Heart left ventricle (tissue), 13 donors: ENCODE data around the gene TSC22D1.

Experiments used
- POLR2A ChIP-seq, 2 donors: fragments of 450-650 bp; IDR thresholded peaks; one replicate each; pipeline ENCODE4 v1.6.1; 2017; ENCODE audit warnings: antibody characterized with exemption in 2 of 2, mild to moderate bottlenecking in 2 of 2, moderate library complexity in 2 of 2
- TF ChIP-seq, protein P1 (sequence below), 12 donors: fragments of 200-600 bp; sonication (generic) in 4 of 12; IDR thresholded peaks; one replicate each; pipeline versions ENCODE4 v1.5.0 to v1.8.0; 2018 to 2022; ENCODE audit warnings: antibody characterized with exemption in 12 of 12, mild to moderate bottlenecking in 5 of 12
- donor health status: ischemic (EF 13 %, LVEDD 7.1; RV severe dilation, severe dysfunction).
- donor health status: DM: no; HTN: yes; CAD: no.
- donor health status: DM: no; HTN: no; CAD: no.
- donor health status: ischemic (EF 25% LVEDD 6.9; RV normal size, moderate dysfunction).
- donor health status: ischemic (EF 25% LVEDD 5.7; RV mildly dilated, moderate dysfunction).
- donor health status: ischemic (EF 35%, LVEDD 5.7; RV mildly dilated, moderate dysfunction).
- donor health status: nonischemic (EF 11% LVEDD 7.7; RV severe dilation, severe dysfunction).
- donor health status: DM: yes; HTN: yes; CAD: no.
- donor health status: PGD.
- donor health status: ischemic (EF 29% LVEDD 5.4; RV normal size, mild dysfunction).
- donor health status: nonischemic (EF 23%, LVEDD 6.1; RV moderate dilation, normal function).

DNA sequence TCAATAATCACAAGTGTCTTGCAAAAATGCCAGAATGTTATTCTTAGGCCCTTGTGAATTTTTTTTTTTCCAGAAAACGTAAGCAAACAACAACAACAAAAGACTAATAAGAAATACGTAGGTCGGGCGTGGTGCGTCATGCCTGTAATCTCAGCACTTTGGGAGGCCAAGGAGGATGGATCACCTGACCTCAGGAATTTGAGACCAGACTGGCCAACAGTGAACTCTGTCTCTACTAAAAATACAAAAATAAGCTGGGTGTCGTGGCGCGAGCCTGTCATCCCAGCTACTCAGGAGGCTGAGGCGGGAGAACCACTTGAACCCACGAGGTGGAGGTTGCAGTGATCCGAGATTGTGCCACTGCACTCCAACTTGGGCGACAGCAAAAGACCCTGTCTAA, 20.9 kb downstream of the TSC22D1 start:
- TF ChIP-seq, protein P1, sequence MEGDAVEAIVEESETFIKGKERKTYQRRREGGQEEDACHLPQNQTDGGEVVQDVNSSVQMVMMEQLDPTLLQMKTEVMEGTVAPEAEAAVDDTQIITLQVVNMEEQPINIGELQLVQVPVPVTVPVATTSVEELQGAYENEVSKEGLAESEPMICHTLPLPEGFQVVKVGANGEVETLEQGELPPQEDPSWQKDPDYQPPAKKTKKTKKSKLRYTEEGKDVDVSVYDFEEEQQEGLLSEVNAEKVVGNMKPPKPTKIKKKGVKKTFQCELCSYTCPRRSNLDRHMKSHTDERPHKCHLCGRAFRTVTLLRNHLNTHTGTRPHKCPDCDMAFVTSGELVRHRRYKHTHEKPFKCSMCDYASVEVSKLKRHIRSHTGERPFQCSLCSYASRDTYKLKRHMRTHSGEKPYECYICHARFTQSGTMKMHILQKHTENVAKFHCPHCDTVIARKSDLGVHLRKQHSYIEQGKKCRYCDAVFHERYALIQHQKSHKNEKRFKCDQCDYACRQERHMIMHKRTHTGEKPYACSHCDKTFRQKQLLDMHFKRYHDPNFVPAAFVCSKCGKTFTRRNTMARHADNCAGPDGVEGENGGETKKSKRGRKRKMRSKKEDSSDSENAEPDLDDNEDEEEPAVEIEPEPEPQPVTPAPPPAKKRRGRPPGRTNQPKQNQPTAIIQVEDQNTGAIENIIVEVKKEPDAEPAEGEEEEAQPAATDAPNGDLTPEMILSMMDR (IDR thresholded peaks at IDR 0.05), result no peak
- TF ChIP-seq POLR2A (IDR thresholded peaks at IDR 0.05), result no peak
